CD4-positive, alpha-beta T cell treated with Interleukin-4 for 4 hours (primary cell): ENCODE data around the gene BRF1.

Experiments
- DNase-seq: peaks from one replicate; pipeline ENCODE4 v3.0.0-alpha.2; 2020

The BRF1 gene

DNA sequence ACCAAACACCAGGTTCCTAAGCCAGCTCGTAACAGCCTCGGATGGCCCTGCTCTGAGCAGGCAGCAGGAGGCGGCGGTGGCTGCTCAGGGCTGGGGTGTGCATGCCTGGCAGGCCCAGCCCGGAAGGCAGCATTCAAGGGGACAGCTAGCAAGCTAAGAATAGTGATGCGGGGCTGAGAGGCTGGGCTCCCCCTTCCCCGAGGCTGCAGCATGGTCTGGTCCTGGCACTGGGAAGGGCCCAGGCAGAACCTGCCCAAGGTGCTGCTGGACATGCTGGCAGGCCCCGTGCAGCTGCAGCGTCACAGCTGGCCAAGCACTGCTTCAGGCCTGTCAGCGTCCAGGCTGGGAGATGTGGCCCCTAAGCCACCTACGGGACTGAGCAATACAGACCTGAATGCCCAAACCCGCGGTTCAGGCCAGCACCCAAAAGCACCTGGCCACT is 93.3 kb downstream of the BRF1 start:
- DNase-seq, result no peak

DNA sequence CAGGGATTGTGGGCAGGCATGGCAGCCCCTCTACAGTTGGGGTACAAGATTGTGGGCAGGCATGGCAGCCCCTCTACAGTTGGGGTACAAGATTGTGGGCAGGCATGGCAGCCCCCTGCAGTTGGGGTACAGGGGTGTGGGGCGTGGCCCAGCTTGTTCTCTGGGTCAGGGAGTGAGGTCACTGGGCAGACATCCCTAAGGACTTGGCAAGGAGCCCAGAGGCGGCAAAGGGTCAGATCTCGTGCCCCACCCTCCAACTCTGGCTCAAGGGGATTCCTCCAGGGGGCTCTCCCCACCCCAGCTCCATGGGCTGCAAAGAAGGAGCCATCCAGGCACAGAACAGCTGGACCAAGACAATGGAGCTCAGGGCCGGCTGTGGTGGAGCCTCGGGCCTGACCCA is 93.9 kb downstream of the BRF1 start:
- no peak for DNase-seq

DNA sequence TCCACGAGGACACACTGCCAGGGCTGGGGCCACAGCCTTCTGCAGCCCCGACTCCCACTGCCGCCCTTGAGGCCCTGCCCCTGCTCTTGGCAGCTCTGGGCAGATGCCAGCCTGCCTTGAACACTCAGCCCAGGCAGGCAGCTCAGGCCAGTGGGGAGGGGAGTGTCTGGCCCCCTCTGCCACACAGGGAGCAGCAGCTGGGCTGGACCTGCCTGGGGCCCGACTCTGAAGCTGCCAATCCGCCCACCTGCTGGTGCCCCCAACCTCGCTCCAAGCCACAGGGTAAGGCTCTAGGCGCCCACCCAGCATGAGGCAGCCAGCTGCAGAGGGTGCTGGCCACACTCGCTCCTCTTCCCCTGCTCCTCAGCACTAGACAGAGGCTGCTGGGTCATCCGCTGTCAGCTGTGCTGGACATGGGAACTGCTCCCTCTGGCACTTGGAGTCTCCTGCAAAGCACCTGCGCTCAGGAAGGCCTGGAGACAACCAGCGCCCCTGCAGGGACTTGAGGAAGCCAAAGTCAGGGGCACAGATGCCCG is 95.1 kb downstream of the BRF1 start:
- no peak for DNase-seq

DNA sequence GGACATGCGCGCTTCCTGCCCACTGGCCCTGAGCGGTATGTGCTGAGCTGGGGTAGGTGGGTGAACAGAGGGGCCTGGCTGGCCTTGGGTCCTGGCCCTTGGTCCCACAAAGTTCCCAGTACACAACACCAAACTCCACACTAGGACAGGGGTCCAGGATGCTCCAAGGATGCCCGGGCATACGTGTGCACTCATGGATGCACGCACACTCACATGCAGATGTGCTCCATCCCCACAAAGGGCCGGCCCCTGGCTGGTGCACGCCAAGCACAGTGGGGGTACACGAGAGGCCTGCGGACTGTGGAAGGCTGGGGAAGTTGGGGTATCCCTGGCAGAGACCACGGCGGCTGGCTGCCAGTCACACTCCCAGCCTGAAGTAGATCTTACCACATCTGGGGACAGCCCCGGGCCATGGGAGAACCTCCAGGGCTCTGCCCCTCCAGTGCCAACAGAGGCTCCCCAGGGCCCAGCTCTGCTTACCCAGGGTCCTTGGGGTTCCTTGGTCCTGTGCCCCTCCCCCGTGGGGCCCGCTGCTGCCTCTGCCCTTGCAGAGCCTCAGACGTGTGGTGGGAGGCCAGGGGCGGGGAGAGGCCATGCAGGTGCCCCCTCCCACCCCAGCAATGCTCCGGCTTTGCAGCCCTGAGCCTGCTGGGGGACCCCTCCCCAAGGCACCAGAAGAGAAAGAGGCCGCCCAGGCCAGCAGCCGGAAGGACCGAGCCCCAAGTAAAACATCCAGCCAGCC is 95.7 kb downstream of the BRF1 start:
- DNase-seq, result no peak

DNA sequence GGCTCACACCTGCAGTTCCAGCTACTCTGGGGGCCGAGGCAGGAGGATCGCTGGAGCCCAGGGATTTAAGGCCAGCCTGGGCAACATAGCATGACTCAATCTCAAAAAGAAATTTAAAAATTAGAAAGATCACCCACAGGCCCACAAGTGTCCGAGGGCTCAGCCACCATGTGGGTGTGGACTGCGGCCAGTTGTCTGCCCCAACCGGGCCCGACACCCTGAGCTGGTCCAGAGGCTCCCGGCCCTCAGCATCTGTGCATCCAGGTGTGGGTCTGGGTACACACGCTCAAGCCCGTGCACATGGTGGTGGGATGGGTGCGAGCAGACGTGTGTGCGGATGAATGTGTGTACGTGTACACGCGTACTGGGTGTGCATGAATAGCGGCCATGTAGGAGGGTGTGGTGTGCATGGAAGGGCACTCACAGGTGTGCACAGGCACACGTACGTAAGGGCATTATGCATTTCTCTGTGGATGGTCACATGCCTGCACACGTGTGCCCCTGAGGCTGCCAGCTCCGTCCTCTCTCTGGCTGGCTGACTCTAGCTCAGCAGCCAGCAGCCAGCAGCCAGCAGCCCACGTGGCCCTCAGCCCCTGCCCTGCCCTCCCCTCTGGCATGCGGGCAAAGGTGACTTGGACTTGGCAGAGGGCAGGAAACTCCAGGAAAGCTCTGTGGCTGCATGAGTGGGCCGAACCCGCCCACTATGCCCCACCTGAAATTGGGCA is 96.4 kb downstream of the BRF1 start:
- DNase-seq, result no peak

DNA sequence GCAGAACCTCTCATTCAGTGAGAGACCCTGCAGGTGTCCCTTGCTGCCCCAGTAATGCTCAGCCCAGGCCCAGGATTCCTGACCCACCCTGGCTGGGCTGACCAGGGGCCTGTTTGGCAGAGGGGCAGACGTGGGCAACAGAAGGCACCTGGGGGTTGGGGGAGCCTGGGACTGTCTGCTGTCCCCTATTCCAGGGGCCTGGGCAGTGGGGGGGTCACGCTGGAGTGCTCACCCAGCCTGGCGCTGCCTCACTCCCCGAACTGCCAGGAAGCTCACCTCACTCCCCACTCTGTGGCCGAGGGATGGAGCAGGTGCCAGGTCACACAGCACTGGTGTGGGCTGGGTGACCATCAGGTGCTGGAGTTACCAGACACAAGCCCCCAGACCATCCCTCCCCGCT is 97.1 kb downstream of the BRF1 start:
- DNase-seq, result no peak

DNA sequence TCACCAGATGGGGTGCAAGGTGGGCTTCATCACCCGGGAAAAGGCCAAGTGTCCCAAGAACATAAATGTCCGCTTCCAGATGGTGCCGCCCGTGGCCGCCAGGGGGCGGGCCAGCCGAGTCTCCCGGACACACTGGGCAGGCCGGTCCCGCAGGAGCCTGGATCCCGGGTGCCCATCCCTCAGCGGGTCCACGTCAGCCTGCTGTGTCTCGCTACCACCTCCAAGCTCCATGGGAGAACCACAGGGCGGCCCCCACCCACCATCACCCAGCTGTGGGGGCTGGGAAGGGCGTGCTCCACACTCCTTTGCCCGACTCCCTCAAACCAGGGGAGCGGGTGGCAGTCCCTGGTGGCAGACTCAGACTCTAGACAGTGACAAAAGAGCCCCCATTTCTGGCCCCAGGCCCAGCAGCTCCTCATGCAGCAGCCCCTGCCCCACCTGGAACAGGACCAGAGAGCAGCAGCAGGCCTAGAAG is 97.7 kb downstream of the BRF1 start:
- peak; percentile 40 for DNase-seq

DNA sequence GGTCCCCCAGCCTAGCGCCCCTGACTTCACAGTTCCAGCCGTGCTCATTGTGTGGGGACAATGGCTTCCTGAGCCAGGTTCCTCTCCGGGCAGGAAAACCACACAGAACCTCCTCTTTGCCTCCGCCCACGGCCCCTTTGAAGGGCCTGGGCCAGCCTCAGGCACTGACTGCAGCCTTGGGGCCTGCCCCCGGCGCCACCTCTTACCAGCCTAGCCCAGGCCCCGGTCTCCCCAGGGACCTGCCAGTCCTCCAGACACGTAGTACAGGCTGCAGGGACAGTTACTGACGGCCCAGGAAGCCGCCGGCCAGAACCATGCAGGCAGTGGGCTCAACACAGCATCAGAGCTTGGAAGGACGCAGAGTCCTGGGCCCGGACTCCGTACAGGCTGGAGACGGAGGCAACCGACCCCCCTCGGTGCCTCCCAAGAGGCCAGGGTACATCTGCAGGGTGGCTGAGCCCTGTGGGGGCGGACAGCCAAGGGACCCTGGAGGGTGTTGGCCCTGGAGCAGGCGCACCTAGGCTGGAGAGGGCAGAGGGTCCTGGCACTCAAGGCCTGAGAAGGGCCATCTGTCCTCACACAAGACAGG is 98.8 kb downstream of the BRF1 start:
- DNase-seq, result no peak

DNA sequence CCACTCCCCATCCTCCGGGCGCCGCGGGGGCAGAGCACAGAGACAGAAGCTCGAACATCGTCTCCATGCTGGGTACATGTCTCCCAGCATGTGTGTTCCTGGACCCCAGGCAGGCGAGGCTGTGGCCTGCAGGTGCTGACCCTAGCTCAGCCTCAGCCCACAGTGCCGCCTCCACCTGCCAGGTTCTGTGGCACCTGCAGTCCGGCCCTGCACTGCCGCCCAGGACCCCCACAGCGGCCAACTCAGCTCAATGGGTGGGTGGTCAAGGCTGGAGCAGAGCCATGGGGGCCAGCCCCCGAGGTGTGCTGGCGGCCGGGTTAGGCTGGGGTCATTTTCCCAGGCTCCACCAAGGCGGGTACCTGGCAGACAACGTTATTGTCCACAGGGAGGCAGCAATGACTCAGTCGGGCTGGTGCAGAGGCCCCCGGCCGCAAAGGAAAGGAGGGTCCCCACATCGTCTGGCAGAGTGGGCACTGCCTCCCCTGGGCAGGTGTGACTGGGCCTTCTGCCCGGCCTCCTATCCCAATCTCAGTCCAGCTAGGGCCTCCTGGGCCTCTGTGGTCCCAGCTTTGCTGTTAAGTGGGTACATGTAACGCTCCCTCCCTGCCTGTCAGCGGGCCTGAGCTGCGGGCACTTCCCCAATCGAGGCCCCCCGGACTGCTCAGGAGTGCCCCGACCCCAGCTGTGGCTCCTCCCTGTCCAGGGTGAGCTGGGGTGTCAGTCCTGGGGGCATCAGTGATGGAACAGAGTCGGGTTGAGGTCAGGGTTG is 99.5 kb downstream of the BRF1 start:
- DNase-seq, result no peak

DNA sequence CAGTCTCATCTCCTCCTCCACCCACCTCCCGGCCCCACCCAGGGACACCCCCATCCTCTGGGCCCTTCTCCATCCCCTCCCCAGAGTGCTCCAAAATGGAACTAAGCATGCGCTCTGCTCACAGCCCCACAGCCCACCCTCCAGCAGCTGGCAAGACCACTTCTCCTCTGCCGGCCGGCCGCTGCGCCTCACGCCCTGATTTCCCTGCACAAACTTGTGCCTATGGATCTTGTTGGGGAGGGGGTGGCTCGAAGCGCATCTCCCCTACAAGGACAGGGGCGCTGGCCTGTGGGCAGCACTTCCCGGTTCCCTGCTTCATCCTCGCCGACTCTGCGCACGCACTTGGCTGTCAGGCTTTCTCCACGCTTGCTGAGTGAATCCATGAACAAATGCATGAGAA is 100.2 kb downstream of the BRF1 start:
- DNase-seq, result no peak

DNA sequence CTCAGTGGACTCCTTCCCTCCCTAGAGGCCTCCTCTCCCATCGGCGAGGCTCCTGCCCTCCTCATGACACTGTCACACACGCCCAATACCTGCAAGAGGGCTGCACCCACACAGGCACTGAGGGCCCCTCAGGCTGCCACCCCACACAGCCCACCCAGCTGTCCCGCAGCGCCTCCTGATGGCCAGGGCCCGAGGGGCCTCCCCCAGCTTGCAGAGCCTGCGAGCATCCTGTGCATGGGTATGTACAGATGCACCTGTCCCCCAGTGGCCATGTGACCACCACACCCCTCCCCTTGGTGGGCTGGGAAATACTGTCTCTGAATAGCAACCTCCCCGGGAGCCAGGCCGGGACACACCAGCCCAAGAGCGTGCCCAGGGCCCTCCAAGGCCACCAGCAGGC is 100.7 kb downstream of the BRF1 start:
- no peak for DNase-seq

DNA sequence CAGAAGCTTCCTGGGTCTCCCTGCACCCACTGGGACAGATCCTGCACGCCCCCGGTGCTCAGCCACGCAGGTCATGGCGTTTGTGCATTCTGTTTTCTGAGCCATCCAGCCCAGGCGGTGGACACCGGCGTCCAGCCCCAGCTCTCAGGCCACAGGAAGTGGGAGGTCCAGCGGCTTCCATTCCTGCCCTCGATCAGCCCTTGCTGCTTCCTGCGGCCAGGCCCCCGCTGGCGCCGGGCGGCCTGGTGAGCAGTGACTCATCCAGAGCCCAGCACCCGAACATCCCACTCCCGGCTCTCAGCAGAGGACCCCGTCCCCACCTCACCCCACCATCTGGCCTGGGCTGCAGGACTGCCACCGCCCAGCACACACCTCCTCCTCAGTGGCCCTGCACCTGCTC is 101.7 kb downstream of the BRF1 start:
- no peak for DNase-seq

DNA sequence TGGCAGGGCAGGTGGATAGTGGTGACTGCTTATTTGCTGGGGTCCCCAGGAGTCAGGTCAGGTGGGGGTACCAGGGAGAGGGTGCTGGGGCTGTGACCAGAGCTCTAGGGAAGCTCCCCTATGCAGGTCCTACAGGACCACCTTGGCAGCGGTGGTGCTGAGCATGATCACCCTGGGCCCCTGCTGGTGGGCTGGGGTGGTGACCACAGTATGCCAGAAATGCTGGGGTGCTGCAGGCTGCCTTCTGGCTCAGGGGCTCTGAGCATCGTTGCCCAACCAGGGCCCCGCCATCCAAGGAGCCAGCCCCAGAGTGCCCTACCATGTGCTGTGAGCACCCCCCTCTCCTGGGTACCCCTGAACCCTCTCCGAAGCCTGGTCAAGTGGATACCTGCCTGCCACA is 102.2 kb downstream of the BRF1 start:
- no peak for DNase-seq

DNA sequence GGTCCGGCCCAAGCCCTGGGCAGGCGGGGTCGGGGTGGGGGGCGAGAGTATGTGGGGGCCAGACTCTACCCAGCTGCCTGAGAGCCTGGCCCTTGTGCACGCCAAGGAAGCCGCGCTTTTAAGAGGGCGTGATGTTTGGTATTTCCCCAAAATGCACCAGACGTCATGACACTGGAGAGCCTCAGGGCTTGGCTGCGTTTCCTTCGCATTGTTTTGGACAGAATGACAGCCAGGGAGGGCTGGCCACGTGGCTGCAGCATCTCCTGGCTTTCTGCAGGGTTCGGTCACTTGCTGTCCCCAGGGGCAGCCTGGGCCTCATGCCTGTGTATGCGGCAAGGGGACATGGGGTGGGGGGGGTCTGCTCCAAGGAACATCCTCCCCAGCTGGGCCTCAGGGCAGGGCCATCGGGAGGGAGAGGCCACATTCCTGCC is 103.6 kb downstream of the BRF1 start:
- no peak for DNase-seq

DNA sequence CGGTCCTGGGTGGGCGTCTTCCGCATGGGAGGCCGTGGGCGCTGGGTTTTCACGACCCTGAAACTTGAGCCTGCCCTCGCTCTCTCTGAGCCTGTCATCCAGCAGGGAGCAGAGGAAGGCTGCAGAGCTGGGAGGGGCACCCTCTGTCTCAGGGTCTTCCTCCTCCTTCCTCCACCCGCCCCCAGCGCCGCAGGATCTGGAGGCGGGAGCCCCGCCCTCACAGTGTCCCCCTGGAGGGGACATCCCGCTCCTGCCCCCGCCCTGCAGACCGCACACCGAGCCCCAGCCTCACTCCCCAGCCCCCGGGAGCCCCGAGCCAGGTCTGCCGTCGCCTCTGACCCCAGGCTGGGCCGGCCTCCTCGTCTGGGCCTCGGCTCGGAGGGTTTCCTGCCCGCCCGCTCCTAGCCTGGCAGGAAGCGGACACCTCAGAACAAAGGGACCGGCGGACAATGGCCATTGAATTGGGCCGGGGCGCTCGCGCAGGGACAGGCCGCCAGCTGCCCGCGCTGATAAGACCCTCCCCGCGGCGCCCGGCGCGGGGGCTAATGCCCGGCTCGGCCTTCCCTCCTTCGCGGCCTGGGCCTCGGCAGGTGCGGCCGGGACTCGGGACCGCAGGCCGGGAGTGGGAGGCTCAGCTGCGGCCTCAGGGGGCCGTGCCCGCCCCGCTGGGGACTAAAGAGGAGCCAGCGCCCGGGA is 104.4 kb downstream of the BRF1 start:
- no peak for DNase-seq

DNA sequence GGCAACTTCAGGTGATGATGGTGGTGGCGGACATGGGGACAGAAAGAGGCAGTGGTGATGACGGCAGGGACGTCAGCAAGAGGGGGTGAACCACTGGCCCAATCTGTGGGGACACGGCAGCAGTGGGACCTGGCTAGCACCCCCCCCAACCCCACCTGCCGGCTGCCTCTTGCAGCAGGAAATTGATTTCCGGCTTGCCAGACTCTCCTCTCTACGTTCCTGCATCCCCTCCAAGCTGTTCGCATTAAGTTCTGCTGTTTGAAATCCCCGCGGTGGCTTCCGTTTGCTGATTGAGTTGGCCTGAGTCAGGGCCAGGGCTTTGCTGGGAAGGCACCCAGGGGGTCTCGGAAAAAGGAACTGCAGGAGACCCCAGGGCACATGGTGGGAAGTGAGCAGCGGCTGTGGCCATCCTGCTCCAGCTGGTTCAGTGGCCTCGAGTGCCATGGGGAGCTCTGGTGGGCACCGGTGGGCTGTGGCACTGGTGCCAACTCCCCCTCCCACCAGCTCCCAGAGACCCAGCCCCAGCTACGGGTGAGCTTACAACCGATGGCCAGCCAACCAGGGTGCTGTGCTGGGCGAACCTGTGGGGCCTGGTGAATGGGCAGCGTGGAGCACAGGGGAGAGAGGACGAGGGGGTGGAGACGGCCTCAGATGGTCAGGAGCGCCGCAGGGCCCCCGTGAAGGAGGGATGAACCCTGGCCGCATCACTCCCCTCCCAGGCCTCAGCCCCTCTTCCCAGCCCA is 105.1 kb downstream of the BRF1 start:
- DNase-seq, result no peak

DNA sequence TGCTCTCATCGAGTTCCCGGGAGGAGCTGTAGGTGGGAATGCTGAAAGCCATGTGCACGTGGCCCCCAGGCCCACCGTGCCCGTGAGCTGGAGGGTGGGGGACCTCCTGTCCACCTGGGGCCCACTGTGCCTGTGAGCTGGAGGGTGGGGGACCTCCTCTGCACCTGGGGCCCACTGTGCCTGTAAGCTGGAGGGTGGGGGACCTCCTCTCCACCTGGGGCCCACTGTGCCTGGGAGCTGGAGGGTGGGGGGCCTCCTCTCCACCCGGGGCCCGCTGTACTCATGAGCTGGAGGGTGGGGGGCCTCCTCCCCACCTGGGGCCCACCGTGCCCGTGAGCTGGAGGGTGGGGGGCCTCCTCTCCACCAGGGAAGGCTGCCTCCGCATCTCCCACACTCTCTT is 105.8 kb downstream of the BRF1 start:
- DNase-seq, result no peak

DNA sequence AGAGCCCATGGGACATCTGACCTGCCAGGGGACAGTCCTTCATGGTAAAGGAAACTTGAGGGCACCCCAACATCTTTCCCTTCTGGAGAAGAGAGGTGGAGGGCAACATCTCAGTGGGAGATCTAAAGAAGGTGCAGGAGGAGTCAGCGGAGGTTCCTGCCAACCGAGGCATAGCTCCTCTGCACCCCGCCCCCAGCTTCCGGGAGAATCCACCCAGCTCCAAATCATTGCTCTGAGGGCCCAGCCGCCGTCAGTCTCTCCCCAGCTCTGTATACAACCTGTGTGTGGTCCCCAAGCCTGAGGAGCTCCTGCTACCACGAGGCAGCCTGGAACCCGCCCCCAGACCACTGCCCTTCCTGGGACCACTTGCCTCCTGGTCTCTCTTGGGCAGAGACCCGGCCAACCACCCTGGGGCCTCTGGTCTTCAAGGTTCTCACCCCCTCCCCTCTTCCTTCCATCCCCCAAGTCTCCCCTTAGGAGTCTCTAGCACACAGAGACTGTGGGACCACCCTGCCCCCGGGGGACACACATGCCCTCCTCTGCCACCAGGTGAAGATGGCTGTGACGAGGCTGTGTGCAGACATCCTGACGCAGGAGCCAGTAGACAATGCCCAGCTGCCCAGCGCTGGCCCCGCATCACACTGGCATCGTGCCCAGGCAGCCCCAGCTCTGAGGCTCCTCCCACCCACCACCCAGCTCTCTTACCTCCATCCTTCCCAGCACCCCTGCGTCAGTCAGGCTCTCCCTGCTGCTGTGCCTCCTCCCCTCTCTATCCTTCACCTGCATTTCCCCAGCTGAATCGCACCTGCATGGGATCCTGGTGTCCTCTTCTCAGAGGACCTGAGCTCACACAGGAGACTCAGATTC is 106.7 kb downstream of the BRF1 start:
- no peak for DNase-seq

DNA sequence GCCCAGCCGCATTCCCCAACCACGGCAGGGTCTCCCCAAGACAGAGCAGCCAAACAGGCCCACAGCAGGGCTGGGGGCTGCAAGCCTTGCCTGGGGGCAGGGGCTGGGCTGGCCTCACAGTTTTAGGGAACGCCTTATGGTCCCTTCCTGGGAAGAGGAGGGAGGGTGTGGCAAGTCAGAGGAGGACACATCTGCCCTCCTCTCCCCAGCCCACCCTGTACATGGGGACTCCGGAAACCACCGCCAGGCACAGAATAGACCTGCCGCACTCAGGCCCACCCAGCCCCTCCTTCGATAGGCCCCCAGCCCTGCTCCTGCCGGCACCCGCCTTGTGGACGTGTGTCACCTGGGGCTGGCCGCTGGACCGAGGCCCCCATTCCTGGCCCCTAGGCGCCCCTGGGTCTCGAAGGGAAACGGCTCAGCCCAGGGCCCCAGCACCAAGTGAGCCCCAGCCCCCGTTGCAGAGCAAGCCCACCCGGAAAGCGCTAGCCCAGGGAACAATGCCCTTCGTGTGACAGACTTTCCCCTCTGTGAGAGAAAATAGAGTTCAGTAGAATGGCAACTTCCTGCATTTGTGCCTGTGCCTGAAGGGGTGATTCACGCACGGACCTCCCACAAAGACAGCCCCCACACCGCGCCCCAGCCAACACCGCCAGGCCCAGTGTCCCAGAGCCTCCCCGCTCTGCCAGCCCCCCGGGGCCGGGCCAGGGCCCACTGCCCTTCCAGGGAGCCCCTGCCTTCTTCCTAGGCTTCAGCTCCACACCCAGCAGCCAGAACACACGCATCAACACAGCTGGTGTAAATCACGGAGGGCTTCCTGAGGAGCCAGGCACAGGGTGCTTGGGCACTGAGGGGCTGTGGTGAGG is 107.7 kb downstream of the BRF1 start:
- DNase-seq, result no peak
